ENCODE data around the gene PDSS1.

PDSS1 gene

DNA sequence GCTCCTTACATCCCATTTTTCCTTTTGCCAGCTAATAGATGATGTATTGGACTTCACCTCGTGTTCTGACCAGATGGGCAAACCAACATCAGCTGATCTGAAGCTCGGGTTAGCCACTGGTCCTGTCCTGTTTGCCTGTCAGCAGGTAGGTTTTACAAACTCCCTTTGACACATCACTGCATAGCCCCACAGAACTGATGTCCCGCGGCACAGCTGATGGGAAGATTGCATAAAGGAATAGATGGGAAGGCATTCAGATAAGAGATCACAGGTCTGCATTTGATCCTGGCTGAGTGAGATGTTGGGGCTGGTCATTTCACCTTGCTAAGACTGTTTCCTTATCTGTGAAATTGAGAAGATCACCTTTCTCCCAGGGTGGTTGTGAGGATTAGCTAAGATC, 37.9 kb downstream of the PDSS1 start:
- H3K4me3 ChIP-seq (IDR thresholded peaks at IDR 0.05; ENCODE audit: insufficient read depth, low read depth, low read length): no peak overlapping the region
- no peaks in the 10 kb centered on the region for H4K20me1 ChIP-seq (ENCODE audit: insufficient read depth)
- peaks cover 53% of the 10 kb centered on the region for H3K4me1 ChIP-seq (ENCODE audit: low read depth, poor library complexity, severe bottlenecking)
- H3K9ac ChIP-seq: no peak overlapping the region
- H3K27ac ChIP-seq: no peak overlapping the region; the same call in 1 of the 2 replicates
- no peak overlapping the region for H2AFZ ChIP-seq (ENCODE audit: low read depth)
- H3K4me2 ChIP-seq: no peak overlapping the region
- no peaks in the 10 kb centered on the region for H3K79me2 ChIP-seq (ENCODE audit: insufficient read depth, low read depth)
- TF ChIP-seq, protein P1, sequence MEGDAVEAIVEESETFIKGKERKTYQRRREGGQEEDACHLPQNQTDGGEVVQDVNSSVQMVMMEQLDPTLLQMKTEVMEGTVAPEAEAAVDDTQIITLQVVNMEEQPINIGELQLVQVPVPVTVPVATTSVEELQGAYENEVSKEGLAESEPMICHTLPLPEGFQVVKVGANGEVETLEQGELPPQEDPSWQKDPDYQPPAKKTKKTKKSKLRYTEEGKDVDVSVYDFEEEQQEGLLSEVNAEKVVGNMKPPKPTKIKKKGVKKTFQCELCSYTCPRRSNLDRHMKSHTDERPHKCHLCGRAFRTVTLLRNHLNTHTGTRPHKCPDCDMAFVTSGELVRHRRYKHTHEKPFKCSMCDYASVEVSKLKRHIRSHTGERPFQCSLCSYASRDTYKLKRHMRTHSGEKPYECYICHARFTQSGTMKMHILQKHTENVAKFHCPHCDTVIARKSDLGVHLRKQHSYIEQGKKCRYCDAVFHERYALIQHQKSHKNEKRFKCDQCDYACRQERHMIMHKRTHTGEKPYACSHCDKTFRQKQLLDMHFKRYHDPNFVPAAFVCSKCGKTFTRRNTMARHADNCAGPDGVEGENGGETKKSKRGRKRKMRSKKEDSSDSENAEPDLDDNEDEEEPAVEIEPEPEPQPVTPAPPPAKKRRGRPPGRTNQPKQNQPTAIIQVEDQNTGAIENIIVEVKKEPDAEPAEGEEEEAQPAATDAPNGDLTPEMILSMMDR (conservative IDR thresholded peaks at IDR 0.05; ENCODE audit: low read depth, low read length): no peak
- no peaks in the 10 kb centered on the region for H3K27me3 ChIP-seq (ENCODE audit: insufficient read depth, low read depth)
- peaks cover 4% of the 10 kb centered on the region; the same call in 1 of the 2 replicates for H3K36me3 ChIP-seq (ENCODE audit: insufficient read depth)

DNA sequence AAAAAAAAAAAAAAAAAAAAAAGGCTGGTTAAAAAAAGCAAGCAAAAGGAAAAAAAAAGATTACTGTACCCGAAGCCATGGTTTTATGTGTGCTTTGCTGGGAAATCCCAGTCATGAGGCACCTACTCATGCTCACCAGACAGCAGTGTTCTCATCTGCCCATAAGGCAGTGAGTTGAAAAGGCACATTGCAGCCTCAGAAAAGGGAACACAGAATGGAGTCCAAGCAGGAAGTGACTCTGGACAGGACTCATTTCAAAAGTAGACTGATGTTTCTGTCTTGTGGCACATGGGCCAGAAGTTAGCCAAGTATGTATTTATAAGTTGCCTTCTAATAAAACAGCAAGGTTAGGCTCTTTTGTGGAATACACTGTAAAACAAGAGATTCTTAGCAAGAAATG, 40.2 kb downstream of the PDSS1 start:
- no peak overlapping the region for H2AFZ ChIP-seq (ENCODE audit: low read depth)
- H3K79me2 ChIP-seq (ENCODE audit: insufficient read depth, low read depth): no peaks in the 10 kb centered on the region
- TF ChIP-seq, protein P1 (conservative IDR thresholded peaks at IDR 0.05; ENCODE audit: low read depth, low read length): no peak
- H3K9ac ChIP-seq: peak overlapping the region; percentile 69; the same call in 1 of the 2 replicates
- H3K4me2 ChIP-seq: peak overlapping the region; percentile 97
- H3K27me3 ChIP-seq (ENCODE audit: insufficient read depth, low read depth): no peaks in the 10 kb centered on the region
- H4K20me1 ChIP-seq (ENCODE audit: insufficient read depth): no peaks in the 10 kb centered on the region
- no peak overlapping the region for H3K4me3 ChIP-seq (IDR thresholded peaks at IDR 0.05; ENCODE audit: insufficient read depth, low read depth, low read length)
- H3K36me3 ChIP-seq (ENCODE audit: insufficient read depth): no peaks in the 10 kb centered on the region; the same call in 1 of the 2 replicates
- H3K27ac ChIP-seq: peak overlapping the region; percentile 96
- H3K4me1 ChIP-seq (ENCODE audit: low read depth, poor library complexity, severe bottlenecking): peaks cover 58% of the 10 kb centered on the region

GRCh38 chr10:26738301-26738911, 40.9 kb downstream of the PDSS1 start:
- peak overlapping the region; percentile 96 for H3K27ac ChIP-seq
- H4K20me1 ChIP-seq (ENCODE audit: insufficient read depth): no peaks in the 10 kb centered on the region
- H3K4me2 ChIP-seq: peak overlapping the region; percentile 97
- TF ChIP-seq, protein P1 (conservative IDR thresholded peaks at IDR 0.05; ENCODE audit: low read depth, low read length): 0 out of 2 replicates have a peak, but pooled peaks have one; percentile 13
- peak overlapping the region; percentile 69 for H3K9ac ChIP-seq
- no peak overlapping the region for H3K4me3 ChIP-seq (IDR thresholded peaks at IDR 0.05; ENCODE audit: insufficient read depth, low read depth, low read length)
- H3K36me3 ChIP-seq (ENCODE audit: insufficient read depth): no peaks in the 10 kb centered on the region; the same call in 1 of the 2 replicates
- no peak overlapping the region for H2AFZ ChIP-seq (ENCODE audit: low read depth)
- H3K4me1 ChIP-seq (ENCODE audit: low read depth, poor library complexity, severe bottlenecking): peaks cover 58% of the 10 kb centered on the region
- H3K27me3 ChIP-seq (ENCODE audit: insufficient read depth, low read depth): no peaks in the 10 kb centered on the region
- H3K79me2 ChIP-seq (ENCODE audit: insufficient read depth, low read depth): no peaks in the 10 kb centered on the region

GRCh38 chr10:26739071-26739631, 41.6 kb downstream of the PDSS1 start:
- no peaks in the 10 kb centered on the region; the same call in 1 of the 2 replicates for H3K36me3 ChIP-seq (ENCODE audit: insufficient read depth)
- TF ChIP-seq, protein P1 (conservative IDR thresholded peaks at IDR 0.05; ENCODE audit: low read depth, low read length): no peak
- no peak overlapping the region for H3K4me3 ChIP-seq (IDR thresholded peaks at IDR 0.05; ENCODE audit: insufficient read depth, low read depth, low read length)
- H2AFZ ChIP-seq (ENCODE audit: low read depth): no peak overlapping the region
- H3K4me1 ChIP-seq (ENCODE audit: low read depth, poor library complexity, severe bottlenecking): peaks cover 58% of the 10 kb centered on the region
- H3K27me3 ChIP-seq (ENCODE audit: insufficient read depth, low read depth): no peaks in the 10 kb centered on the region
- H3K9ac ChIP-seq: peak overlapping the region; percentile 69
- H3K79me2 ChIP-seq (ENCODE audit: insufficient read depth, low read depth): no peaks in the 10 kb centered on the region
- peak overlapping the region; percentile 96 for H3K27ac ChIP-seq
- H3K4me2 ChIP-seq: peak overlapping the region; percentile 97
- no peaks in the 10 kb centered on the region for H4K20me1 ChIP-seq (ENCODE audit: insufficient read depth)
